HFFc6 (cell line): ENCODE measurements around the gene PTPRN2. TPM values are rescaled to one million over a fixed set of nuclear protein-coding genes. Genes with fewer than 3 reads are reported as not detected.

Source experiments
- DNase-seq: peaks from one replicate; pipeline ENCODE4 v3.0.0-alpha.2; 2018
- H3K27ac Mint-ChIP-seq: 2 replicates; pipeline ENCODE4 v1.8.0; 2020; ENCODE audit warnings: mild to moderate bottlenecking, mixed read lengths
- H3K27me3 Mint-ChIP-seq: 2 replicates; pipeline ENCODE4 v1.8.0; 2021; ENCODE audit warnings: mild to moderate bottlenecking, moderate library complexity, mixed read lengths; ENCODE audit not compliant: insufficient read depth
- H3K36me3 Mint-ChIP-seq: 2 replicates; pipeline ENCODE4 v1.8.0; 2021; ENCODE audit warnings: low read depth, mixed read lengths
- H3K4me1 Mint-ChIP-seq: 2 replicates; pipeline ENCODE4 v1.8.0; 2020; ENCODE audit warnings: low read depth, mixed read lengths
- H3K4me3 Mint-ChIP-seq: 2 replicates; pipeline ENCODE4 v1.8.0; 2020; ENCODE audit warnings: mild to moderate bottlenecking, moderate library complexity, mixed read lengths
- H3K9me3 Mint-ChIP-seq: 2 replicates; pipeline ENCODE4 v1.8.0; 2020; ENCODE audit warnings: mild to moderate bottlenecking, mixed read lengths
- total RNA-seq, 6 experiments: library from RNA; stranded (reverse); fragmentation: NEBNext Ultra II Directional; extraction: Animal tissue kit (Norgen Biotek cat#: 25700); gene quantifications; 2 replicates in 1 of 6; 3 replicates in 5 of 6; pipeline ENCODE4 v1.2.3, GENCODE V29; 2021
- TF ChIP-seq, protein P1 (sequence below): fragments of 200-600 bp; sonication (generic); IDR thresholded peaks from 2 replicates; pipeline ENCODE4 v1.5.0; 2021; ENCODE audit warnings: antibody characterized with exemption, mild to moderate bottlenecking

The PTPRN2 gene
- total RNA-seq, 6 experiments from 2014 or later: 0.05 to 0.27 (median 0.23) TPM

DNA sequence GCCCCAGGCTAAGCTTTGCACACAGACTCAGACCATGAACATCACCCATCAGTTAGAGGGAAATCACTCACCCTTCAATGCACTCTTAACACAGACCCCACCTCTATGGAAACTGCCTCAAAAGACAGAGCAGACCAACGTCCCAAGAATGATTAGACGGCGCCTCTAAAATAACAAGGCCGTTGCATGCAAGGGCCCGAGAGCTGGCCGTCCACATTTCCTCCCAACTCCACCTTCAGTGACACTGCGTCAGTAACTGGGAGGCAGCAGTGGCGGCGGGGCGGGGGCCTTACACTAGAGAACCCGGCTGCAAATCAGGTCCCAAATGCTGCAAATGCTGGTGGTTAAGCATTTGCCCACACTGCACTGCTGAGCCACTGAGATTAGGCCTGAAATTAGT is 115.0 kb downstream of the PTPRN2 start:
- no peaks in the 10 kb centered on the region; the same call in 1 of the 2 replicates for H3K27me3 Mint-ChIP-seq
- H3K36me3 Mint-ChIP-seq: no peaks in the 10 kb centered on the region; the same call in 1 of the 2 replicates
- no peak for DNase-seq
- no peaks in the 10 kb centered on the region for H3K4me1 Mint-ChIP-seq
- no peak overlapping the region for H3K4me3 Mint-ChIP-seq
- H3K27ac Mint-ChIP-seq: no peak overlapping the region
- TF ChIP-seq, protein P1, sequence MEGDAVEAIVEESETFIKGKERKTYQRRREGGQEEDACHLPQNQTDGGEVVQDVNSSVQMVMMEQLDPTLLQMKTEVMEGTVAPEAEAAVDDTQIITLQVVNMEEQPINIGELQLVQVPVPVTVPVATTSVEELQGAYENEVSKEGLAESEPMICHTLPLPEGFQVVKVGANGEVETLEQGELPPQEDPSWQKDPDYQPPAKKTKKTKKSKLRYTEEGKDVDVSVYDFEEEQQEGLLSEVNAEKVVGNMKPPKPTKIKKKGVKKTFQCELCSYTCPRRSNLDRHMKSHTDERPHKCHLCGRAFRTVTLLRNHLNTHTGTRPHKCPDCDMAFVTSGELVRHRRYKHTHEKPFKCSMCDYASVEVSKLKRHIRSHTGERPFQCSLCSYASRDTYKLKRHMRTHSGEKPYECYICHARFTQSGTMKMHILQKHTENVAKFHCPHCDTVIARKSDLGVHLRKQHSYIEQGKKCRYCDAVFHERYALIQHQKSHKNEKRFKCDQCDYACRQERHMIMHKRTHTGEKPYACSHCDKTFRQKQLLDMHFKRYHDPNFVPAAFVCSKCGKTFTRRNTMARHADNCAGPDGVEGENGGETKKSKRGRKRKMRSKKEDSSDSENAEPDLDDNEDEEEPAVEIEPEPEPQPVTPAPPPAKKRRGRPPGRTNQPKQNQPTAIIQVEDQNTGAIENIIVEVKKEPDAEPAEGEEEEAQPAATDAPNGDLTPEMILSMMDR: no peak
- H3K9me3 Mint-ChIP-seq: peaks cover 36% of the 10 kb centered on the region

DNA sequence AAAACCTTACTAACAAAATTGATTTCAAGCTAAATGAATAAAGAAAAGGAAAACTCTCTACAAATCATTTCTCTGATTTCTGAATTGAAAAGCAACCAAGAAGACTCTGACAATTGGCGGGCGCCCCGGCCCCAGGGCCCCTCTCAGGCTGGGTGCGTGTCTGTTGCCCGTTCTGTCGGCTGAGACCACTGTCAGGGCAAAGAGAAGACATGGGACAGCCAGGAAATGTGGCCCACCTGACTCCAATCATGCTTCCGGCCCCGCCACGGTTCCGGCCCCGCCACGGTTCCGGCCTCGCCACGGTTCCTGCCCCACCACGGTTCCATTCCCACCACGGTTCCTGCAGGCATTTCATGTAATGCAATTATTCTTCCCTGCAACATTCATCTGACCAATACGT is 115.9 kb downstream of the PTPRN2 start:
- TF ChIP-seq, protein P1: no peak
- Mint-ChIP-seq H3K27me3 (no peaks in the 10 kb centered on the region; the same call in 1 of the 2 replicates), H3K27ac (no peak overlapping the region), H3K36me3 (no peaks in the 10 kb centered on the region; the same call in 1 of the 2 replicates), H3K4me1 (no peaks in the 10 kb centered on the region), H3K4me3 (no peak overlapping the region), H3K9me3 (peaks cover 36% of the 10 kb centered on the region)
- DNase-seq: no peak

DNA sequence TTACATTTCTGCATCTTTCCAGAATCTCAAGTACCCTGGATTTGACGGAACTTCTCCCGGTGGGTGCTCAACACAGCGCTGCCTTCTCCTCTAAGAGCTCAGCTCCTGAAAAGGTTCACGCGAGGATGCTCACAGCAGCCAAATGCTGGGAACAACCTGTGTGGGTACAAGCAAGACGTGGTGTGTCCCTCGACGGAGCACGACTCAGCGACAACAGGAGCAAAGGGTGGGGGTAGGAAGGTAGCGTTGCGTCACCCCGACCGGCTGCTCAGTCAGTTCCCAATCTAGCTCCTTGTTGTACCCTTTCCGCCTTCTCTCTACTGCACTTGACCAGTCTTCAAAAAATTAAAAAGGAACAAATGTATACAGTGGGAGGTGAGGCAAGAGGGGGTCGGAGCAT is 117.3 kb downstream of the PTPRN2 start:
- no peak overlapping the region for H3K27ac Mint-ChIP-seq
- H3K4me3 Mint-ChIP-seq: no peak overlapping the region
- no peaks in the 10 kb centered on the region for H3K36me3 Mint-ChIP-seq
- H3K27me3 Mint-ChIP-seq: no peaks in the 10 kb centered on the region; the same call in 1 of the 2 replicates
- DNase-seq: no peak
- peaks cover 30% of the 10 kb centered on the region for H3K9me3 Mint-ChIP-seq
- H3K4me1 Mint-ChIP-seq: no peaks in the 10 kb centered on the region
- TF ChIP-seq, protein P1: no peak

DNA sequence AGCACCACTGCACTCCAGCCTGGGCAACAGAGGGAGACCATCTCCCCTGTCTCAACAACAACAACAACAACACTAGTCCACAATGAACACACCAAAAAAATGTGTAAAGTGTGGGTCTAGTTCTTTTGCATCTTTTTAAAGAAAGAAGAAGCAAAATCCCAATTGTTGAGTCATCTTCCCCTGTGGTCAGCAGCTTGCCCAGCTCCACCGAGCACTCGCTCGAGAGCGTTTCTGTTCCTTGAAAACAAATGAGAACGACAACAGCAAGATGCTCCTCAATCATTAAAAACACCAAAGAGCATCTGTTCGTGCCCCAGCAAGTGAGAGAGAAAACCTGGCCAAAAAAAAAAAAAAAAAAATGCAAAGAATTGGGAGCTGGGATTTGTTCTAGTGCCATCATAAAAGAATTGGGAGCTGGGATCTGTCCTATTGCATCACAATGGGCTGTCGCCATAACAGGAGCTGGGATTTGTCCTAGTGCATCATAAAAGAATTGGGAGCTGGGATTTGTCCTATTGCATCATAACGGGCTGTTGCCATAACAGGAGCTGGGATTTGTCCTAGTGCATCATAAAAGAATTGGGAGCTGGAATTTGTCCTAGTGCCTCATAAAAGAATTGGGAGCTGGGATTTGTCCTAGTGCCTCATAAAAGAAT is 118.1 kb downstream of the PTPRN2 start:
- Mint-ChIP-seq H3K27me3 (no peaks in the 10 kb centered on the region; the same call in 1 of the 2 replicates), H3K4me1 (no peaks in the 10 kb centered on the region), H3K27ac (no peak overlapping the region), H3K4me3 (no peak overlapping the region), H3K36me3 (no peaks in the 10 kb centered on the region), H3K9me3 (peaks cover 38% of the 10 kb centered on the region)
- TF ChIP-seq, protein P1: no peak
- DNase-seq: no peak

DNA sequence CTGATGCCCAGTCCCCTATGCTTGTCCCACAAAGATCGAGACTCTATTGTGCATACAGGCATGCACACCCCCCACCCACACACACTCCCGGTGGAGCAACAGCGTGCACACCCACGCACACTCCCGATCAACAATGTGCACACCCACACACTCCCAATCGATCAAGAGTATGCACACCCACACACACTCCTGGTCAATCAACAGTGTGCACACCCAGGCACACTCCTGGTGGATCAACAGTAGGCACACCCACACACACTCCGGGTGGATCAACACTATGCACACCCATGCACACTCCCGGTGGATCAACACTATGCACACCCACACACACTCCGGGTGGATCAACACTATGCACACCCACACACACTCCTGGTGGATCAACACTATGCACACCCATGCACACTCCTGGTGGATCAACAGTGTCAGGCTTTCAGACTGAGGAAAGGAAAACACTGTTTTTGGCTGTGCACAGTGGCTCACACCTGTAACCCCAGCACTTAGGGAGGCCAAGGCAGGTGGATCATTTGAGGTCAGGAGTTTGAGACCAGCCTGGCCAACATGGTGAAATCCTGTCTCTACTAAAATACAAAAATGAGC is 118.8 kb downstream of the PTPRN2 start:
- no peaks in the 10 kb centered on the region; the same call in 1 of the 2 replicates for H3K27me3 Mint-ChIP-seq
- H3K27ac Mint-ChIP-seq: no peak overlapping the region
- TF ChIP-seq, protein P1: no peak
- H3K4me3 Mint-ChIP-seq: no peak overlapping the region
- DNase-seq: no peak
- H3K4me1 Mint-ChIP-seq: no peaks in the 10 kb centered on the region
- H3K36me3 Mint-ChIP-seq: no peaks in the 10 kb centered on the region
- H3K9me3 Mint-ChIP-seq: peaks cover 34% of the 10 kb centered on the region
